ENCODE measurements around the gene ARID3A. TPM values are rescaled to one million over a fixed set of nuclear protein-coding genes. Genes with fewer than 3 reads are reported as not detected.

The ARID3A gene
- total and polyA plus RNA-seq, 2 of the 4 experiments (the other 2 are of a cell fraction), result 16.0 to 23.1 TPM

- Histone ChIP-seq H4K8ac (ENCODE audit: low read depth in 2 of 2, low read length in 2 of 2) (no peak overlapping the region), H3K14ac (replicated peaks; ENCODE audit: low read depth, low read length) (no peak overlapping the region), H3K79me1 (ENCODE audit: low read depth in 1 of 2, low read length in 2 of 2) (peaks cover 0 to 8% of the 10 kb centered on the region in 2 experiments; a peak in 2 of 4 replicates), H3K56ac (ENCODE audit: extremely low read depth, insufficient read depth, low read length) (no peak overlapping the region), H3K4ac (ENCODE audit: low read depth, low read length) (no peak overlapping the region), H3K23ac (ENCODE audit: low read depth, low read length) (no peak overlapping the region; the same call in 1 of the 2 replicates), H2BK120ac (ENCODE audit: low read depth, low read length) (no peak overlapping the region), H3K18ac (ENCODE audit: low read depth, low read length) (no peak overlapping the region), H3K9me1 (ENCODE audit: insufficient read depth, low read length) (no peaks in the 10 kb centered on the region), H2BK15ac (ENCODE audit: low read depth, low read length) (no peak overlapping the region), H2AK9ac (replicated peaks; ENCODE audit: low read depth, low read length, poor library complexity) (no peak overlapping the region), H4K20me1 (ENCODE audit: insufficient read depth, low read length) (peaks cover 19% of the 10 kb centered on the region), H2AFZ (replicated peaks; ENCODE audit: low read length, poor library complexity) (no peak overlapping the region), H2AK5ac (ENCODE audit: low read depth, low read length) (no peak overlapping the region), H3K4me1 (ENCODE audit: control insufficient read depth, insufficient read depth, low read length) (peaks cover 9% of the 10 kb centered on the region), H3K27ac (ENCODE audit: insufficient read depth, low read length) (no peak overlapping the region), H3K4me2 (ENCODE audit: low read depth, low read length) (no peak overlapping the region), H3K36me3 (ENCODE audit: control insufficient read depth, insufficient read depth, low read length) (no peaks in the 10 kb centered on the region), H3K9ac (ENCODE audit: low read depth, low read length) (no peak overlapping the region), H4K5ac (ENCODE audit: low read depth, low read length) (no peak overlapping the region), H4K91ac (ENCODE audit: insufficient read depth, low read depth, low read length) (no peak overlapping the region), H2BK20ac (ENCODE audit: low read depth, low read length) (no peak overlapping the region), H2BK5ac (ENCODE audit: low read depth, low read length, poor library complexity, severe bottlenecking) (no peak overlapping the region), H3K27me3 (ENCODE audit: control insufficient read depth, insufficient read depth, low read length) (peaks cover 14% of the 10 kb centered on the region), H3K9me3 (ENCODE audit: control insufficient read depth, insufficient read depth, low read length) (no peaks in the 10 kb centered on the region), H3K4me3 (ENCODE audit: insufficient read depth, low read depth, low read length) (no peak overlapping the region)
- DNase-seq, result no peak
- in situ Hi-C loops (cut with MboI; ENCODE audit: low sequenced_read_pairs), result no loop called here
- TF ChIP-seq USF2 (IDR thresholded peaks at IDR 0.05; ENCODE audit: low read depth, low read length) (no peak), BHLHE40 (IDR thresholded peaks at IDR 0.05; ENCODE audit: low read depth, low read length) (no peak), MAZ (IDR thresholded peaks at IDR 0.05; ENCODE audit: borderline replicate concordance, low read depth, low read length) (no peak), CTCF (conservative IDR thresholded peaks at IDR 0.05; ENCODE audit: low read depth, low read length) (no peak), ELK1 (IDR thresholded peaks at IDR 0.05; ENCODE audit: borderline replicate concordance, low read depth, low read length) (no peak), CHD1 (IDR thresholded peaks at IDR 0.05; ENCODE audit: low read depth, low read length) (no peak), MXI1 (IDR thresholded peaks at IDR 0.05; ENCODE audit: borderline replicate concordance, low read depth, low read length) (no peak), FOS (IDR thresholded peaks at IDR 0.05; ENCODE audit: low read depth, low read length) (no peak), POLR2A (IDR thresholded peaks at IDR 0.05; ENCODE audit: low read depth, low read length) (no peak), RFX5 (IDR thresholded peaks at IDR 0.05; ENCODE audit: low read depth, low read length) (no peak), NFE2L2 (IDR thresholded peaks at IDR 0.05; ENCODE audit: low read depth, low read length) (no peak), MAFK (IDR thresholded peaks at IDR 0.05; ENCODE audit: low read depth, low read length) (no peak), RAD21 (IDR thresholded peaks at IDR 0.05; ENCODE audit: low read length) (no peak)
- WGBS, 2 experiments (ENCODE audit: extremely low coverage in 2 of 2, insufficient read length in 1 of 2), result 81% methylated on average over 18 of the region's 32 CpGs; no CpG with 5 or more reads in 1 of the 2 experiments
- intact Hi-C loops (cut with micrococcal nuclease), result no loop called here
- ChIA-PET POLR2A (ENCODE audit: unreplicated experiment) (no interaction called here), CTCF (no interaction called here)
- BruUV-seq (replicated peaks), result no TSS peak
- dilution Hi-C loops (cut with HindIII; ENCODE audit: low sequenced_read_pairs, unreplicated experiment), result no loop called here
- ATAC-seq (ENCODE audit: low read depth), result no peak
Measured at GRCh38 chr19:1004204-1004802, 78.5 kb downstream of the ARID3A start.

Measured in IMR-90 (cell line).